HTERT RPE-1 (cell line): ENCODE results near the gene RFXANK.
"Not testable (repeated sequence)": the region's sequence is repeated elsewhere in the genome, so short reads cannot be mapped to it uniquely, and the experiment has no call there.

Experiments used
- in situ Hi-C: fragments of 300-500 bp; cut with MboI; formaldehyde crosslinking; loops from 4 replicates; pipeline ENCODE4 v1.14.3; 2020; ENCODE audit warnings: low sequenced_read_pairs

Gene RFXANK

GRCh38 chr19:19192078-19192882 lies at the start of gene RFXANK, which contains the start of gene BORCS8:
Gene RFXANK, plus strand, starts transcription at chr19:19192258. Its CDS starts 1,689 bp downstream, at chr19:19193947.
Gene BORCS8, minus strand, starts transcription at chr19:19192152. Its CDS starts 35 bp downstream, at chr19:19192117.
- in situ Hi-C loops: no loop called here

GRCh38 chr19:19142347-19142746 lies 49.7 kb upstream of the RFXANK start:
- in situ Hi-C loops: no loop called here

GRCh38 chr19:19145281-19145680 lies 46.8 kb upstream of the RFXANK start:
- in situ Hi-C loops: no loop called here

- in situ Hi-C loops: no loop called here
Measured at GRCh38 chr19:19145684-19146608, 46.1 kb upstream of the RFXANK start.

- in situ Hi-C loops: no loop called here
Measured at GRCh38 chr19:19146865-19147264, 45.2 kb upstream of the RFXANK start.

- in situ Hi-C loops: no loop called here
Measured at GRCh38 chr19:19147344-19147743, 44.7 kb upstream of the RFXANK start.

- in situ Hi-C loops: not testable (repeated sequence)
Measured at GRCh38 chr19:19148504-19148903, 43.6 kb upstream of the RFXANK start.

GRCh38 chr19:19149435-19149834 lies 42.6 kb upstream of the RFXANK start:
- in situ Hi-C loops: no loop called here

- in situ Hi-C loops: no loop called here
Measured at GRCh38 chr19:19151418-19151817, 40.6 kb upstream of the RFXANK start.

GRCh38 chr19:19152668-19153384 lies 39.2 kb upstream of the RFXANK start:
- in situ Hi-C loops: no loop called here

GRCh38 chr19:19154768-19155494 lies 37.1 kb upstream of the RFXANK start:
- in situ Hi-C loops: no loop called here

GRCh38 chr19:19155495-19156219 lies 36.4 kb upstream of the RFXANK start:
- in situ Hi-C loops: no loop called here

- in situ Hi-C loops: no loop called here
Measured at GRCh38 chr19:19157808-19158207, 34.2 kb upstream of the RFXANK start.

- in situ Hi-C loops: no loop called here
Measured at GRCh38 chr19:19159534-19159933, 32.5 kb upstream of the RFXANK start.

- in situ Hi-C loops: no loop called here
Measured at GRCh38 chr19:19160461-19161035, 31.5 kb upstream of the RFXANK start.

GRCh38 chr19:19162495-19162894 lies 29.6 kb upstream of the RFXANK start:
- in situ Hi-C loops: no loop called here

- in situ Hi-C loops: no loop called here
Measured at GRCh38 chr19:19165396-19165795, 26.7 kb upstream of the RFXANK start.

GRCh38 chr19:19167612-19168011 lies 24.4 kb upstream of the RFXANK start:
- in situ Hi-C loops: no loop called here
